GM12892 (cell line): ENCODE data around the gene BORCS6.

Source experiments
- POLR2A ChIP-seq: IDR thresholded peaks from 2 replicates; pipeline ENCODE4 v1.6.1; 2011; ENCODE audit warnings: low read depth, low read length, control low read depth
- POLR2AphosphoS5 ChIP-seq: IDR thresholded peaks from 2 replicates; pipeline ENCODE4 v1.6.1; 2011; ENCODE audit warnings: low read depth, low read length, control low read depth
- TAF1 ChIP-seq: IDR thresholded peaks from 2 replicates; pipeline ENCODE4 v1.6.1; 2011; ENCODE audit warnings: low read depth, mild to moderate bottlenecking, control low read depth, low read length, borderline replicate concordance

DNA sequence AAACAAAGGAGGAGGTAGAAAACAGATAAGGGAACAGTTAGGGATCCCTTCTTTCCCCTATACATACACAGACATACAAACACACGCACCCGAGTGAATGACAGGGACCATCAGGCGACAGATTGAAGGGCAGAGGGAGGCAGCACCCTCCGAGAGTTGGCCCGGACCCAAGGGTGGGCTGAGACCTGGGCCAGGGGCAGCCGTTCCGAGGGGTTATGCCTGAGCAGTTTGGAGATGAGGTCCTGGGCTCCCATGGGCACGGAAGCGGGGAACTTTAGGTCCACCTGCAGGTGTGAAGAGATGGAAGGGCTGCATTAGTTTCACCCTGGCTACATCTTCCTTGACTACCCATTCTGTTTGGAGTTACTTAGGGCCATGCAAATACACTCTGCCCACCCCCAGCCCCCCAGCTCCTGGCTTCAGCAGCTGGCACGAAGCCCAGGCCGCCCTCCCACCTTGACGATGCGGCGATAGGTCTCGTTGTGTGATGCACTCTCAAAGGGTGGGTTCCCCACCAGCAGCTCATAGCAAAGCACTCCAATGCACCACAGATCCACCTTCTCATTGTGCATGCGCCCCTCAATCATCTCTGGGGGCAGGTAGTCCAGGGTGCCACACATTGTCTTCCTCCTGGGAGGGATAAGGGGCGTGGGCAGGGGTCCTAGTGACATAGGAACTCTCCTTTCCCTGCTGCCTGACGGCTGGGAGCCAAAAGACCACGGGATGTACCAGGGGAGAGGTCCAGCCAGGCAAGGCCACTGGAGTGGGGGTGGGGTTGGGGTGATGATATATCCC, 15.0 kb upstream of the BORCS6 start:
- TF ChIP-seq TAF1 = no peak
- peak; percentile 17; the same call in 1 of the 2 replicates for TF ChIP-seq POLR2A
- TF ChIP-seq POLR2AphosphoS5 = peak; percentile 56
